Upper lobe of left lung (tissue), 4 donors: Measurements from ENCODE around the gene ANKFY1.

Experiments used
- EP300 ChIP-seq, 4 donors: sonication (generic); formaldehyde crosslinking; IDR thresholded peaks; one replicate each; pipeline ENCODE4 v1.5.1; 2017; ENCODE audit warnings: antibody characterized with exemption in 4 of 4, control low read depth in 2 of 4
- TF ChIP-seq, protein P1 (sequence below), 6 experiments: fragments of 450-650 bp in 4 of 6; fragments of 200-600 bp in 2 of 6; sonication (generic) in 2 of 6; IDR thresholded peaks; one replicate each; pipeline ENCODE4 v1.5.1; 2016 to 2019; ENCODE audit warnings: antibody characterized with exemption in 6 of 6

DNA sequence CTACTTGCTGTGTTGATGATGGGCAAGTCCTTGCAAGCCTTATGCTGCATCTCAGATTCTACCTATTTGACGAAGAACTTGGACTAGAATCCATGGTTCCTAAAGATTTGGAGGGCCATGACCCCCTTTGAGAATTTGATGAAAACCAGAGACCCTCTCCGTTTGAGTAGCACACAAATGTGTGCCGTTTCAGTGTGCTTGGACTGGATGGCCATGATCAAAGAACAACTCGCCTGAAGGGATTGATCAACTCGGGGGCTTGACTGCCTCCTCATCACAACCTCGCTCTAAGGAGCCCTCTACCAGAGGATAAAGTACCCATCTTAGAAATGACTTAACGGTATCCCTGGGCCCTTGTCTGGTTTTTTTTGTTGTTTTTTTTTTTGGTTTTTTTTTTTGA lies 2.8 kb upstream of the ANKFY1 start:
- TF ChIP-seq, protein P1, sequence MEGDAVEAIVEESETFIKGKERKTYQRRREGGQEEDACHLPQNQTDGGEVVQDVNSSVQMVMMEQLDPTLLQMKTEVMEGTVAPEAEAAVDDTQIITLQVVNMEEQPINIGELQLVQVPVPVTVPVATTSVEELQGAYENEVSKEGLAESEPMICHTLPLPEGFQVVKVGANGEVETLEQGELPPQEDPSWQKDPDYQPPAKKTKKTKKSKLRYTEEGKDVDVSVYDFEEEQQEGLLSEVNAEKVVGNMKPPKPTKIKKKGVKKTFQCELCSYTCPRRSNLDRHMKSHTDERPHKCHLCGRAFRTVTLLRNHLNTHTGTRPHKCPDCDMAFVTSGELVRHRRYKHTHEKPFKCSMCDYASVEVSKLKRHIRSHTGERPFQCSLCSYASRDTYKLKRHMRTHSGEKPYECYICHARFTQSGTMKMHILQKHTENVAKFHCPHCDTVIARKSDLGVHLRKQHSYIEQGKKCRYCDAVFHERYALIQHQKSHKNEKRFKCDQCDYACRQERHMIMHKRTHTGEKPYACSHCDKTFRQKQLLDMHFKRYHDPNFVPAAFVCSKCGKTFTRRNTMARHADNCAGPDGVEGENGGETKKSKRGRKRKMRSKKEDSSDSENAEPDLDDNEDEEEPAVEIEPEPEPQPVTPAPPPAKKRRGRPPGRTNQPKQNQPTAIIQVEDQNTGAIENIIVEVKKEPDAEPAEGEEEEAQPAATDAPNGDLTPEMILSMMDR (IDR thresholded peaks at IDR 0.05) = no peak
- no peak for TF ChIP-seq EP300 (IDR thresholded peaks at IDR 0.05)
